HG02870 (cell line): ENCODE measurements around the gene SMAD2.
"Not testable (repeated sequence)": the region's sequence is repeated elsewhere in the genome, so short reads cannot be mapped to it uniquely, and the experiment has no call there.

Experiments
- ATAC-seq: cut with Tn5 transposase; IDR thresholded peaks from one replicate; pipeline ENCODE4 v1.9.1; 2021; ENCODE audit warnings: mild to moderate bottlenecking, moderate library complexity; ENCODE audit not compliant: unreplicated experiment

Gene SMAD2

GRCh38 chr18:47799376-47799775 is 131.1 kb downstream of the SMAD2 start:
- ATAC-seq = no peak

GRCh38 chr18:47798366-47798765 is 132.1 kb downstream of the SMAD2 start:
- ATAC-seq = no peak

DNA sequence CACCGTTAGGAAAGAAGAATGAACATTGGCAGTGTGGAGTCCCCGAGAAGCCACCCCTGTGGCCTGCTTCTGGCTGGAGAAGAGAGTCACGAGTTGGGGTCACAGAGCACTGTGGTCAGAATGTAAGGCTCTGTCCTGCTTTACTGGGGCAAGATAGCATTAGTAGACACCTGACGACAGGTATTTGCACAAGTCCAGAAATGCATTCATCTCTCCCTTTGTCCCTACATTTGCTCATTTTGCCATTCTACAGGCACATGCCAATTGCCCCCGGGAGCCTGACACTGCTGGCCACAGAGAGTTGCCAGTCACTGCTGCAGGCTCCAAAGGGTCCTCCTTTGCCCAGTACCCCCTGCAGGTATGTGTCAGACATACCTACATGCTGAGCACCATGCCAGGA is 133.3 kb downstream of the SMAD2 start:
- no peak for ATAC-seq

- no peak for ATAC-seq
These were observed 135.0 kb downstream of the SMAD2 start for GRCh38 chr18:47795434-47795814.

- ATAC-seq = no peak
These were observed 135.6 kb downstream of the SMAD2 start for GRCh38 chr18:47794725-47795433.

DNA sequence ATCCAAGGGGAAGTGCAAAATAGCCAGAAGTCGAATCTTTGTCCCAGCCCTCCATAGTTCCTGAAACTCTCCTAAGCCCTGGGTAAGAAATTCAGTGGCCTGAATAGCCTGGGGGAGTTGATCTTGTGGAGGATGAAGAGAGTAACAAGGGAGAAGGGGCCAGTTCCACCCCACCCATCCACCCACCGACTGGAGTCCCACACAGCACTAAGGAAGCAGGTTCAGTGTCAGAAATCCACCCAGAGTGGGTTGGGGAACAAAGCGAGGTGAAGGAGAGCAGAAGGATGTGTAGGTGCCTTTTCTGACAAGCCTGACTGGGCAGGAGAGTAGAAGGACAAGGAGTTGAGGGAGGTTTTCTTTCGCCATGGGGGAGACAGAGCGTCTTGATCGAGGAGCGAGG is 136.8 kb downstream of the SMAD2 start:
- ATAC-seq = no peak

DNA sequence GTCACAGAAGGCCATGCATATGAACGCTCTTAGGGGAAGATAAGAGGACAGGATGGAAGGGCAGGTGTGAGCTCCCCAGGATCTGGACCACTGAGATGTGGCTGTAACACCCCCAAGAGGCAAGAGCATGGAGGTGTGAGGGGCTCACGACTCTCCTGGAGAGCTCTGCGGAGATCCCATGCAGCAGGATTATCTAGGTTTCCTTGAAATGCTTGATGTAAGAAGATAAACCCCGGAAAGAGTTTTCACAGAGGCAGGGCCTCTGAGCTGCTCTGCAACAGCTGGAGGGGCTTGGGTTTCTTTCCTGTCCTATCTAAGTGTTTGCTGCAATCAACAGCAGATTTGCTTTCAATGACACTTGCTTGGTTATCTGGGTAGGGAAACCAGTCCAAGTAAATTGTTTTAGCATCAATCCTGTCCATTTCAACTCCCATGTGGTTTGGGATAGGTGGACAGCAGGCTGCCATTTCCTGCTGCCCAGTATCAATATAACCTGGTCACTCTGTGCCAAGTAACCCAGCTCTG is 138.9 kb downstream of the SMAD2 start:
- ATAC-seq = no peak

- ATAC-seq = no peak
These were observed 140.4 kb downstream of the SMAD2 start for GRCh38 chr18:47790036-47790435.

DNA sequence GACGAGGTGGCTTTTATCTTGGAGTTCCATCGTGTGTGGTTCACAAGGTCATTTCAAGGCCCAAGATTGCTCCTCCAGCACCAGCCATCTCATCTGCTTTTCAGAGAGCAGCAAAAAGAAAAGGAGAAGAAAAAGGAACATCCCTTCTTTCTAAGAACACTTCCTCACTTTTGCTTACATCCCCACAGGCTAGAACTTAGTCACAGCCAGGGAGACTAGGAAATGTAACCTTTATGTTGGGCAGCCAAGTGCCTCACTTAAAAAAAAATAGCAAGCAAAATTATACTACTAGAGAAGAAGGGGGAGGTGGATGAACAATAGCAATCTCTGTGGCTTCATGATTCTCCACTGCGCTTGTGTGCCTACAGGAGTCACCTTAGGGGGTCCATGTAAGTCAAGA is 141.8 kb downstream of the SMAD2 start:
- no peak for ATAC-seq

DNA sequence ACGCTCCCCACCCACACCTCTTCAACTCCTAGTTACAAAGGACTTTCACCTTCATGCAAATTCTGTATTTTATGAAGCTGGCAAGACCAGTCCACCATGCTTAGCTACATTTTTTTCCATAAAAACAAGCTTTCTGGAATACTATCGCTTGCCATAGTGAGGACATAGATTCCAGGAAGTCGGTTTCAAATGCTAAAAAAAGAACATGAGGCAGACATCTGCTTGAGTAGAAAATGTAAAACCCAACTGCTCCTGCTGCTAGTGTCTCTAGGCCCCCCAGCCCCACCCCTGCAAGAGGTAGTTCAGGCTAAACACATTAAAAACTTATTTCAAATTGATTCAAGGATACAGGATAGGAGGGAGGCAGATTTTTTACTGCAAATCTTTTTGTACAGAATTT is 148.9 kb downstream of the SMAD2 start:
- ATAC-seq = no peak

DNA sequence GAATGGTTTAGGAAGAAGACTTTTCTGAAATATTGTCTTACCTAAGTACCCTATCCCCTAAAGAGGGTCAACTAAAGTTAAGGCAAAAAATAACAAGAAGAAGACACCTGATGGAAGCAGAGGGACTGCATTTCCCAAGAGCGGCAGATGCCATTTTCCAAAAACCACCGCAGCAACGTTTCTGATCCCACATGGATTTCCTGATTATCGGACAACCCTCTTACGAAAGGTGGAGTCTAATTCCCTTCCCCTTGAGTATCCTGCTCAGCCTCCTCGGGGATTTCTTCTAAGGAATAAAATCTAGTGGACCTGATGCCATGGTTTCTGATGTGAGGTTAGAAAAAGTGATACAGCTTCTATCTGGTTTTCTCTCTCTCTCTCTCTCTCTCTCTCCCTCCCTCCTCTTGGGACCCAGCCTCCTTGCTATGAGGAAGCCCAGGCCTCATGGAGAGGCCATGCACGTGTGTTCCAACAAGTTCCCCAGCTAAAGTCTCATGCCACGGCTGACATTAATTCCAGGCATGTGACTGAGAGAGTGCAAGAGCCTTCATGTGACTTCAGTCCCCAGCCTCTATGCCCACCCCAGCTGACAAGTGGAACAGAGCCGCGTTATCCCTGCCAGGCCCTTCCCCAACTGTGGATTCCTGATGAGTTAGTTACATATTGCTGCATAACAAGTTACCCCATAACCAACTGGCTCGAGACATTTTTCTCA is 150.3 kb downstream of the SMAD2 start:
- ATAC-seq = no peak

GRCh38 chr18:47779381-47779780 is 151.1 kb downstream of the SMAD2 start:
- no peak for ATAC-seq

- no peak for ATAC-seq
These were observed 152.8 kb downstream of the SMAD2 start for GRCh38 chr18:47777626-47778025.

DNA sequence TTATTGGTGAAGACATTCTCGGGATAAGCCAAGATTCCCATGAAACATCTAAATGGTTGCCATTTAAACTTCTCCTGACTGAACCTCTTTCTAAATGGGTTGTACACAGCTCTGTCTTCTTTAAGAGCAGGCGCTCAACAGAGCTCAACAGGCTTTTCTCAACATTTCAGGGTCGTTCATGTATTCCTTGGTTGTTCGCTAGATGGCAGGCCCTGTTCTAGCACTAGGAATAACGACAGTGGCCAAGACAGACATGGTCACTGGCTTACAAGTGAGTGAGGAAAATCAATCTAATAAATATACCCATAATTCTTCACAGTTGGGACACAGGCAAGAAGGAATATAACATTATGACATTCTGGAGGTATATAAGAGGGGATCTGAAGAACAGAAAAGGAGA is 154.5 kb downstream of the SMAD2 start:
- ATAC-seq = no peak

DNA sequence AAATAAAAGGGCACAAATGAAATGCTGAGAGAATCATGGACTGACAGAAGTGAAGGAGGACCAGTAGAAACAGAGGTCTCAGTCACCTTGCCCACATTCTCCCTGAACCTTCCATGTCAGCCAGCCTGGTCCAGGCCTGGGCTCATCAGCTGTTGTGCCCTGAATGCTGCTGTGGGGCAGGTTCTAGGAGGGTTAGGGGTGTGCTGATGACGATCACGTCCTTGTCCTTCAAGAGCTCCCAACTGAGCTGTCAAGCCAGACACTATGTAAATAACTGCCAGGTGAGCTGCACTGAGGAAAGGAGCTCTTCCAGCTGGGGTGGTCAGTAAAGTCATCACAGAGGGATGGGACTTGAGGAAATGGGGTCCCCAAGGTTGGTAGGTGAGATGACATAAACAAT is 156.5 kb downstream of the SMAD2 start:
- no peak for ATAC-seq

DNA sequence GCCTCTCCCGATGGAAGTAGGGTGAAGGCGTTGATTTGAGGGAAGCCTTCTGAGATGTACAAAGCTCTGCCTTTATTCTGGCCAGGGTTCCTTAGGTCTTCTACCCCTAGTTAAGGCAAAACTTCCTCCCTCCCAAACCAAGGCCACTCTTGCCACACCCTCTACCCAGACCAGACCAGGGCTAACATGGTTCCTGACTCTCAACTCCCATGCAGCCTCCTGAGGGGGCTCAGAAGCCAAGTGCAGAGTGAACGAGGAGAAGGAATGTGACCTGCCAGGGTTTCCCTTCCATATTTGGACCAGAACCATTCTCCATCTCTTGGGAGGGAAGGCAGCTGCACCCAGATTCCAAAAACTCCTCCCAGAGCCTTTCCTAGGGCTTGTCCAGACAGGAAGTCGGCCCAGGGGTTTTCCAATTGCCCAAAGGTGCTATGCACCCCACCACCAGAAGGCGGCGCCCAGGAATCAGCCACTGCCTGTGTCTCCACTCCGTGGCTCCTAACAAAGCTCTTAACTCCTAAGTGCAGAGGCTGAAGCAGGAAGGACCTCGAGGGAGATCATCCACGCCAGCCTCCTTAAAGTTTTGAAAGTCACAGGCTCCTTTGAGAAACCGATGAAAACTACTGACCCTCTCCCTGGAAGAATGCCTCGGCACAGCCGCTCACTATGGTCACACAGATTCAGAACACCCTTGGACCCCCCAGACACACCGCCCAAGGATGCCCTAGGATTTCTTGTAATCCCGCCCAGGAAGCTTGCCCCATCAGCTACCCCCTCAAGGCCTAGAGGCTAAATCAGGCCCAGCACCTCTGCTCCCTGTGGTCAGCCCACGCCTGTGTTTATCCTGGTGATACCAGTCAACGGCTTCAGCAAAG is 157.8 kb downstream of the SMAD2 start:
- ATAC-seq = no peak

DNA sequence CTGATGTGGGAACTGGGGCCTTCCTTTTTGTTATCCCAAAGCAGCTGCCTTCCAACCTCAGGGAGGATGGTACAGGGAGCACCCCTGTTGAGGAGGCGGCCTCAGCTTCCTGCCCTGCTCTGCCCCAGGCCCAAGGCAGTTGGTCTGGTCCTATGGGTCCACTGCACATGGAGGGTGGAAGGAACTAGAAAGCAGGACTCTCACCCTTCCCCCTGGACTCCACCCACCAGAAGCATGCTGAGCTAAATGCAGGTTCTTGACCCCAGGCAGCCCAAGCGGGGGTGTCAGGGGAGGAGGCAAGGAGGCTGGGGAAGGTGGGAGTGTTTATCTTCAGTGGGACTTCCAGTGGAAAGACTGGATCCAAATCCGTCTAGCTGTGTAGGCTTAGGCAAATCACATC is 158.5 kb downstream of the SMAD2 start:
- no peak for ATAC-seq

DNA sequence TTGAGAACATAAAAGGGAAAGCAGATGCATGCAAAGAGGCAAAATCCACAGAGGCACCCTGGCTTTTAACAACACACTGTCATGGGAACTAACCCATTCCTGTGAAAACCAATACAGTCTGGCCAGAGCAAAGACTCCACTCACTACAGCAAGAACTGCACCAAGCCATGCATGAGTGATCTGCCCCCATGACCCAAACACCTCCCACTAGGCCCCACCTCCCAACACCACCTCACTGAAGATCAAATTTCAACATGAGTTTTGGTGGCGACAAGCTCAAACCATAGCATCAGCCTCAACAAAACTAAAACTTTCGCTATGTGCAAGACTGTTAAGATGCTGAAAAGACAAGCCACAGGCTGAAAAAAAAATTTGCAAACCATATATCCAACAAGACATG is 162.8 kb downstream of the SMAD2 start:
- no peak for ATAC-seq

DNA sequence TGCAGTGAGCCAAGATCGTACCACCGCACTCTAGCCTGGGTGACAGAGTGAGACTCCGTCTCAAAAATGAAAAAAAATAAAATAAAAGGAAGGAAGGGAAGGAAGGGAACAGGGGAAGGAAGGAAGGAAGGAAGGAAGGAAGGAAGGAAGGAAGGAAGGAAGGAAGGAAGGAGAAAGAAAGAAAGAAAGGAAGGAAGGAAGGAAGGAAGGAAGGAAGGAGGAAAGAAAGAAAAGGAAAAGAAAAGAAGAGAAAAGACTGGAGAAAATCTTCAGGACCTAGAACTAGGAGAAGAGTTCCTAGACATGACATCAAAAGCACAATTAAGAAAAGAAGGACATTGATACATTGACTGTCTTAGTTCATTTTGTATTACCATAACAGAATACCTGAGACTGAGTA is 163.3 kb downstream of the SMAD2 start:
- ATAC-seq = not testable (repeated sequence)
